PC-3 (cell line): ENCODE measurements around the gene WNT5A. TPM values are rescaled to one million over a fixed set of nuclear protein-coding genes. Genes with fewer than 3 reads are reported as not detected.
A peak's percentile ranks its signal among the peaks of the same experiment; 100 is the strongest.

Experiments used
- ATAC-seq: fragments of 200-7000 bp; cut with Tn5 transposase; 2 replicates; pipeline ENCODE4 v1.9.1; 2020; ENCODE audit warnings: mild to moderate bottlenecking, moderate library complexity
- BruUV-seq: library from RNA; stranded (reverse); fragments of 400-500 nt; replicated peaks from 2 replicates; lab custom pipeline; 2021; lab: Mats Ljungman, UMichigan
- CTCF ChIA-PET: fragments of 300-600 bp; sonication (Branson Sonifier 250); formaldehyde crosslinking; loops from one replicate; lab custom pipeline; 2022; ENCODE audit warnings: antibody characterized with exemption; lab: Charles Lee
- POLR2A ChIA-PET: fragments of 300-600 bp; sonication (Branson Sonifier 250); formaldehyde crosslinking; loops from one replicate; lab custom pipeline; 2022; ENCODE audit warnings: antibody characterized with exemption; ENCODE audit not compliant: unreplicated experiment; lab: Charles Lee
- DNase-seq: peaks from one replicate; pipeline ENCODE4 v3.0.0-alpha.2; 2015
- H2AFZ ChIP-seq: fragments of 300-600 bp; sonication (generic); 2 replicates; pipeline ENCODE4 v1.6.0; 2016; ENCODE audit warnings: antibody characterized with exemption, low read length
- H3F3A ChIP-seq: fragments of 300-600 bp; sonication (generic); one replicate; pipeline ENCODE4 v1.6.0; 2017; ENCODE audit warnings: antibody characterized with exemption, low read length, control low read depth, mild to moderate bottlenecking; ENCODE audit not compliant: unreplicated experiment
- H3K27ac ChIP-seq: fragments of 300-600 bp; sonication (generic); 2 replicates; pipeline ENCODE4 v1.5.1; 2016; ENCODE audit warnings: mild to moderate bottlenecking, low read length
- H3K27me3 ChIP-seq: fragments of 300-600 bp; sonication (generic); 2 replicates; pipeline ENCODE4 v1.6.1; 2016; ENCODE audit warnings: low read length, mixed read lengths
- H3K36me3 ChIP-seq: fragments of 300-600 bp; sonication (generic); 2 replicates; pipeline ENCODE4 v1.6.1; 2016; ENCODE audit warnings: low read depth, mixed run types, low read length, mixed read lengths
- H3K4me1 ChIP-seq: fragments of 300-600 bp; sonication (generic); 2 replicates; pipeline ENCODE4 v1.5.1; 2016; ENCODE audit warnings: low read length; ENCODE audit not compliant: insufficient read depth
- H3K4me2 ChIP-seq: fragments of 300-600 bp; sonication (generic); 2 replicates; pipeline ENCODE4 v1.6.0; 2016; ENCODE audit warnings: low read length
- H3K4me3 ChIP-seq: fragments of 300-600 bp; sonication (generic); 2 replicates; pipeline ENCODE4 v1.5.1; 2016; ENCODE audit warnings: mild to moderate bottlenecking, low read length, mixed read lengths
- H3K79me2 ChIP-seq: fragments of 300-600 bp; sonication (generic); 2 replicates; pipeline ENCODE4 v1.6.1; 2017; ENCODE audit warnings: low read length, mixed read lengths
- H3K9ac ChIP-seq: fragments of 300-600 bp; sonication (generic); 2 replicates; pipeline ENCODE4 v1.6.0; 2016; ENCODE audit warnings: mild to moderate bottlenecking, low read length
- H3K9me2 ChIP-seq: fragments of 300-600 bp; sonication (generic); replicated peaks from 2 replicates; pipeline ENCODE4 v1.6.1; 2016; ENCODE audit warnings: mixed run types, low read length, mixed read lengths
- H3K9me3 ChIP-seq: fragments of 300-600 bp; sonication (generic); 2 replicates; pipeline ENCODE4 v1.6.1; 2016; ENCODE audit warnings: low read length, mixed read lengths
- H4K20me1 ChIP-seq: fragments of 300-600 bp; sonication (generic); 2 replicates; pipeline ENCODE4 v1.6.1; 2016; ENCODE audit warnings: low read length, mixed read lengths
- CTCF ChIP-seq: fragments of 300-600 bp; sonication (generic); conservative IDR thresholded peaks from 2 replicates; pipeline ENCODE4 v1.5.1; 2017; ENCODE audit warnings: antibody characterized with exemption, low read depth, mild to moderate bottlenecking, low read length
- EZH2 ChIP-seq: fragments of 300-600 bp; sonication (generic); IDR thresholded peaks from one replicate; pipeline ENCODE4 v1.6.1; 2017; ENCODE audit warnings: antibody characterized with exemption, mild to moderate bottlenecking, low read length; ENCODE audit not compliant: unreplicated experiment
- EZH2phosphoT487 ChIP-seq: fragments of 300-600 bp; sonication (generic); IDR thresholded peaks from 2 replicates; pipeline ENCODE4 v1.6.1; 2018; ENCODE audit warnings: mild to moderate bottlenecking, antibody characterized with exemption, low read length, borderline replicate concordance
- intact Hi-C: fragments of 100-400 bp; cut with micrococcal nuclease; formaldehyde crosslinking; loops from 2 replicates; pipeline ENCODE4 v1.9.0; 2023
- total RNA-seq: library from RNA; depleted of rRNA; stranded (reverse); fragments of >200 nt; gene quantifications from 2 replicates; pipeline ENCODE4 v1.2.3, GENCODE V29; 2014

WNT5A gene
- total RNA-seq, 1 experiment from 2014 or later = 21.8 TPM

- ChIA-PET CTCF (interaction anchor here (0.5 to 1.2 kb wide), 5 partner anchors 13 to 111 kb away, joined by 3 to 12 read pairs (median 3); no protein-coding TSS in a partner anchor), POLR2A (interaction anchor here (0.6 to 1.0 kb wide), 3 partner anchors 12 to 77 kb away, joined by 3 to 7 read pairs (median 3); no protein-coding TSS in a partner anchor)
- peak overlapping the region; percentile 79 for H3K4me2 ChIP-seq
- no peaks in the 10 kb centered on the region for H4K20me1 ChIP-seq
- intact Hi-C loops = loop anchor here (1.0 kb wide), 2 partner anchors 21 to 26 kb away; no protein-coding TSS in a partner anchor
- H3K27ac ChIP-seq = peak overlapping the region; percentile 61
- H3K4me1 ChIP-seq = peaks cover 24% of the 10 kb centered on the region
- peak; percentile 90 for ATAC-seq
- TF ChIP-seq EZH2 (no peak), CTCF (no peak), EZH2phosphoT487 (no peak)
- H3K9me3 ChIP-seq = no peaks in the 10 kb centered on the region
- peak overlapping the region; percentile 47 for H3K4me3 ChIP-seq
- no peaks in the 10 kb centered on the region for H3K9me2 ChIP-seq
- peak overlapping the region; percentile 0; the same call in 1 of the 2 replicates for H3K9ac ChIP-seq
- H2AFZ ChIP-seq = peak overlapping the region; percentile 49
- DNase-seq = peak; percentile 78
- no peaks in the 10 kb centered on the region for H3K79me2 ChIP-seq
- peaks cover 10% of the 10 kb centered on the region for H3F3A ChIP-seq
- H3K27me3 ChIP-seq = no peaks in the 10 kb centered on the region
- no peaks in the 10 kb centered on the region for H3K36me3 ChIP-seq
- BruUV-seq = no TSS peak
Measured at GRCh38 chr3:55511895-55512570, 24.9 kb upstream of the WNT5A start.

- no peak for ATAC-seq
- no TSS peak for BruUV-seq
- intact Hi-C loops = no loop called here
- H3K36me3 ChIP-seq = no peaks in the 10 kb centered on the region
- H3K9me3 ChIP-seq = no peaks in the 10 kb centered on the region
- H4K20me1 ChIP-seq = no peaks in the 10 kb centered on the region
- no peak overlapping the region for H3K27ac ChIP-seq
- H3K4me3 ChIP-seq = no peak overlapping the region
- no peak overlapping the region for H3K4me2 ChIP-seq
- peaks cover 24% of the 10 kb centered on the region for H3K4me1 ChIP-seq
- no peaks in the 10 kb centered on the region for H3K27me3 ChIP-seq
- CTCF ChIA-PET = no interaction called here
- no peak for DNase-seq
- POLR2A ChIA-PET = no interaction called here
- no peak overlapping the region for H3K9ac ChIP-seq
- H3F3A ChIP-seq = peaks cover 10% of the 10 kb centered on the region
- no peaks in the 10 kb centered on the region for H3K9me2 ChIP-seq
- H2AFZ ChIP-seq = no peak overlapping the region
- no peak for TF ChIP-seq EZH2phosphoT487
- TF ChIP-seq CTCF = no peak
- no peak for TF ChIP-seq EZH2
- no peaks in the 10 kb centered on the region for H3K79me2 ChIP-seq
Measured at GRCh38 chr3:55508335-55508734, 21.2 kb upstream of the WNT5A start.

GRCh38 chr3:55507808-55508207 is 20.7 kb upstream of the WNT5A start:
- POLR2A ChIA-PET = no interaction called here
- TF ChIP-seq CTCF = no peak
- no peak for TF ChIP-seq EZH2
- no peak for TF ChIP-seq EZH2phosphoT487

More at GRCh38 chr3:55507808-55508207, 20.7 kb upstream of the WNT5A start:
- intact Hi-C loops = no loop called here
- Histone ChIP-seq H3K9ac (no peak overlapping the region), H3K36me3 (no peaks in the 10 kb centered on the region), H4K20me1 (no peaks in the 10 kb centered on the region), H3K27ac (no peak overlapping the region), H3K9me3 (no peaks in the 10 kb centered on the region), H3K4me2 (no peak overlapping the region), H3K27me3 (no peaks in the 10 kb centered on the region), H3K4me3 (no peak overlapping the region), H3K9me2 (no peaks in the 10 kb centered on the region), H3K79me2 (no peaks in the 10 kb centered on the region), H3K4me1 (peaks cover 20% of the 10 kb centered on the region), H2AFZ (no peak overlapping the region), H3F3A (peaks cover 10% of the 10 kb centered on the region)
- CTCF ChIA-PET = no interaction called here
- no TSS peak for BruUV-seq
- ATAC-seq (no peak), DNase-seq (no peak)
